Esophagus squamous epithelium (tissue), 5 donors: Measurements from ENCODE around the gene MEGF9. TPM values are rescaled to one million over a fixed set of nuclear protein-coding genes. Genes with fewer than 3 reads are reported as not detected.

Experiments
- DNase-seq: peaks from one replicate; lab custom pipeline; 2025; lab: John Stamatoyannopoulos, UW
- H3K27ac ChIP-seq, 4 donors: fragments of 200-600 bp; sonication (generic); one replicate each; pipeline ENCODE4 v1.5.1; 2016 to 2019; ENCODE audit warnings: mild to moderate bottlenecking in 1 of 4
- H3K27me3 ChIP-seq, 4 donors: fragments of 200-600 bp; sonication (generic); 1 replicate in 3 of 4; 2 replicates in 1 of 4; pipeline versions ENCODE4 v1.5.1 to v1.6.0; 2017 to 2021; ENCODE audit warnings: antibody characterized with exemption in 1 of 4
- H3K36me3 ChIP-seq, 3 donors: fragments of 200-600 bp; sonication (generic); one replicate each; pipeline ENCODE4 v1.5.1; 2016 to 2019
- H3K4me1 ChIP-seq, 3 donors: fragments of 200-600 bp; sonication (generic); one replicate each; pipeline ENCODE4 v1.5.1; 2017 to 2019
- H3K4me3 ChIP-seq, 4 donors: fragments of 200-600 bp; sonication (generic); 1 replicate in 3 of 4; 2 replicates in 1 of 4; pipeline ENCODE4 v1.5.1; 2016 to 2019; ENCODE audit warnings: mild to moderate bottlenecking in 2 of 4, moderate library complexity in 1 of 4
- H3K9me3 ChIP-seq, 3 donors: fragments of 200-600 bp; sonication (generic); one replicate each; pipeline ENCODE4 v1.5.1; 2016 to 2019
- POLR2A ChIP-seq, 4 donors: fragments of 450-650 bp; IDR thresholded peaks; one replicate each; pipeline ENCODE4 v1.6.1; 2017; ENCODE audit warnings: antibody characterized with exemption in 4 of 4, mild to moderate bottlenecking in 4 of 4, moderate library complexity in 3 of 4
- WGBS, 2 donors: methylation state at CpG; one replicate each; pipeline ENCODE4 v1.1.5; 2018; 5-methylcytosine and 5-hydroxymethylcytosine counted together
- intact Hi-C: fragments of 100-400 bp; cut with DNase I; formaldehyde crosslinking; loops from one replicate; pipeline ENCODE4 v1.15.0; 2022
- total RNA-seq, 4 donors: library from RNA; depleted of rRNA; stranded (reverse); fragments of >200 nt; gene quantifications; one replicate each; pipeline ENCODE4 v1.1.0, GENCODE V29; 2016
- TF ChIP-seq, protein P1 (sequence below), 6 experiments: fragments of 450-650 bp in 4 of 6; fragments of 200-600 bp in 2 of 6; sonication (generic) in 2 of 6; IDR thresholded peaks; one replicate each; pipeline ENCODE4 v1.5.1; 2016 to 2019; ENCODE audit warnings: antibody characterized with exemption in 6 of 6, mild to moderate bottlenecking in 4 of 6, moderate library complexity in 4 of 6
- donor health status: DM: yes; HTN: yes; CAD: no.

Gene MEGF9
- total RNA-seq, 4 donors from 2014 or later, result 16.2 to 20.8 (median 18.0) TPM

DNA sequence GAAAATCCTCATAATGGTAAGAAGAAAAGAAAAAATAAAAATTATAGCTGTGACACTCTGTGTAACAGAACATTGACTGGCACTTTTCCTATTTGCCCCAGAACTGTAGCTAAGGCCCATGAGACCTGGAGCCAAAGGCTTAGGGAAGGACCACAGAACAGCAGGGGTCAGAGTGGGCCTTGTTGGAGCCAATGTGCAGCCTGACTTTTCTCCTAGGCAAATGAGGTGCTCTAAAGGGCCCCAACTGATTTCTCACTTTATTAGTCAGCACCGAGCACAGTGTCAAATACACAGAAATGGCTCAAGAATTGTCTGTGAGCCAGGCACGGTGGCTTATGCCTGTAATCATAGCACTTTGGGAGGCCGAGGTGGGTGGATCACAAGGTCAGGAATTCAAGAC, 4.0 kb upstream of the MEGF9 start:
- Histone ChIP-seq H3K9me3 (no peaks in the 10 kb centered on the region), H3K4me1 (peaks cover 8 to 20% (median 11%) of the 10 kb centered on the region in 3 donors), H3K27me3 (no peaks in the 10 kb centered on the region), H3K27ac (no peak overlapping the region), H3K36me3 (no peaks in the 10 kb centered on the region), H3K4me3 (no peak overlapping the region)
- intact Hi-C loops, result no loop called here
- 64 to 74% methylated on average over 3 of the region's 3 CpGs for WGBS, 2 donors
- DNase-seq, result no peak
- TF ChIP-seq POLR2A (IDR thresholded peaks at IDR 0.05), result no peak
- TF ChIP-seq, protein P1, sequence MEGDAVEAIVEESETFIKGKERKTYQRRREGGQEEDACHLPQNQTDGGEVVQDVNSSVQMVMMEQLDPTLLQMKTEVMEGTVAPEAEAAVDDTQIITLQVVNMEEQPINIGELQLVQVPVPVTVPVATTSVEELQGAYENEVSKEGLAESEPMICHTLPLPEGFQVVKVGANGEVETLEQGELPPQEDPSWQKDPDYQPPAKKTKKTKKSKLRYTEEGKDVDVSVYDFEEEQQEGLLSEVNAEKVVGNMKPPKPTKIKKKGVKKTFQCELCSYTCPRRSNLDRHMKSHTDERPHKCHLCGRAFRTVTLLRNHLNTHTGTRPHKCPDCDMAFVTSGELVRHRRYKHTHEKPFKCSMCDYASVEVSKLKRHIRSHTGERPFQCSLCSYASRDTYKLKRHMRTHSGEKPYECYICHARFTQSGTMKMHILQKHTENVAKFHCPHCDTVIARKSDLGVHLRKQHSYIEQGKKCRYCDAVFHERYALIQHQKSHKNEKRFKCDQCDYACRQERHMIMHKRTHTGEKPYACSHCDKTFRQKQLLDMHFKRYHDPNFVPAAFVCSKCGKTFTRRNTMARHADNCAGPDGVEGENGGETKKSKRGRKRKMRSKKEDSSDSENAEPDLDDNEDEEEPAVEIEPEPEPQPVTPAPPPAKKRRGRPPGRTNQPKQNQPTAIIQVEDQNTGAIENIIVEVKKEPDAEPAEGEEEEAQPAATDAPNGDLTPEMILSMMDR (IDR thresholded peaks at IDR 0.05), result no peak

DNA sequence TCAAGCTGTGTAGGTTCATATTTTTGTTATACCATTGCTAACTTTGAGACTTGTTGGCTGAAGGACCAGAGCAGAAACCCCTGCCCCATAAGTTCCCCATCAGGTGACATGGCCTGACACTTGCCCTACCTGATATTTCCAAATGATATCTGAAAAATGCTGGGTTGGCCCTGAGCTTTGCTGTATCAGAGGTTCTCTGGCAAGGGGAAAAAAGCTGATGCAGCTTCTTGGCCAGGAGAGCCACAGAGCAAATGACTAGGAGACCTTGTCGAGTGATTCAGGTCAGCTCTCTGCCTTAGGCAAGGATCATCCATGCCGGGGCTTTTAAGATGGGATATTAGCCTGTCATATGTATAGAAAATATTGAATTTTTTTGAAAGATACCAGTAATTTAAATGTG, 2.9 kb upstream of the MEGF9 start:
- H3K9me3 ChIP-seq, result no peaks in the 10 kb centered on the region
- 54 to 55% methylated on average over 2 of the region's 2 CpGs for WGBS, 2 donors

DNA sequence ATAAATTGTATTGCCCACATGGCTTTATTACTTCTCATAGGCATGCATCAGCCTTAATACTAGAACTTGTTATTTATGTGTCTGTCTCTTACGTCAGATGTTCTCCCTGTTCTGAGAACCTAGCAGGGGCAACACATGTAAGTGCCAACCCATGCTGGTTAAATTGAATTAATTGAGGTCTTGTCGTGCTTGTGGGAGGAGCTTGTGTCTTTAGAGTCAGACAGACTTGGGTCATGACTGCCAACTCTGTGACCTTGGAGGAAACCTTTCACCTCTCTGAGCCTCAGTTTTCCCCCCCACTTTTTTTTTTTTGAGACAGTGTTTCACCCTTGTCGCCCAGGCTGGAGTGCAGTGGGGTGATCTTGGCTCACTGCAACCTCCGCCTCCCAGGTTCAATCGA, 2.2 kb upstream of the MEGF9 start:
- DNase-seq, result no peak
- Histone ChIP-seq H3K9me3 (no peaks in the 10 kb centered on the region), H3K27me3 (no peaks in the 10 kb centered on the region), H3K27ac (no peak overlapping the region), H3K4me1 (peaks cover 8 to 38% (median 11%) of the 10 kb centered on the region in 3 donors), H3K36me3 (no peaks in the 10 kb centered on the region), H3K4me3 (no peak overlapping the region)
- intact Hi-C loops, result no loop called here
- WGBS, 2 donors, result 67 to 74% methylated on average over 2 to 5 of the region's 5 CpGs
- TF ChIP-seq, protein P1 (IDR thresholded peaks at IDR 0.05), result no peak
- TF ChIP-seq POLR2A (IDR thresholded peaks at IDR 0.05), result no peak

More for the DNA sequence above, 2.9 kb upstream of the MEGF9 start:
- intact Hi-C loops, result no loop called here
- no peak overlapping the region for H3K4me3 ChIP-seq
- TF ChIP-seq, protein P1 (IDR thresholded peaks at IDR 0.05), result no peak
- no peak for TF ChIP-seq POLR2A (IDR thresholded peaks at IDR 0.05)
- no peak overlapping the region for H3K27ac ChIP-seq
- H3K4me1 ChIP-seq, result peaks cover 8 to 31% (median 11%) of the 10 kb centered on the region in 3 donors
- H3K36me3 ChIP-seq, result no peaks in the 10 kb centered on the region
- no peak for DNase-seq
- H3K27me3 ChIP-seq, result no peaks in the 10 kb centered on the region

DNA sequence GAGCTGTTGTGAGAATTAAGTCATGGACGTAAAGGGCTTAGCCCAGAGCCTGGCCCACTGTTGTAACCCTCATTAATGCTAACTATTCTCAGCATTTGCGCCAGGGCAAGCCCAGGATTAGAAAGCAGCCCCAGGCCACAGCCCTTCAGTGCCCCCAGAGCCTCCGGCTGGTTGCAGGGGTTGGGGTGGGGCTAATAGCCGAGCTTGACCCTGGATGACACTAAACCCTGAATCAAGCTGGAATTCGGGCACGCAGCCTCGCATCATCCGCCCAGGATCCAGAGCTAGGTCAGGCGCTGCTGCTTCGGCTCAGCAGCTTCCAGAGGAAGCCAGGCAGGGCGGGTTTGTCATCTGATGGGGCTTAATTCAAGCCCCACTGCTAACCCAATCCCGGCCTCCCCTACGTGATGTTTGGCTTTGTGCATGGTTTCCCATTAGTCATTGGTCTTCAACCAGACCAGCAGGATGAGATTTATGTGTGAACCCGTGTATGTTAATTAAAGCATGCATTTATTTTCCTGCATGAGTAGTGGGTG, 1.2 kb upstream of the MEGF9 start:
- DNase-seq, result no peak
- H3K4me3 ChIP-seq, result peak overlapping the region; percentile 66 to 95 (median 72)
- H3K36me3 ChIP-seq, result no peaks in the 10 kb centered on the region
- intact Hi-C loops, result no loop called here
- WGBS, 2 donors, result 22 to 33% methylated on average over 1 to 7 of the region's 14 CpGs
- TF ChIP-seq, protein P1 (IDR thresholded peaks at IDR 0.05), result no peak
- TF ChIP-seq POLR2A (IDR thresholded peaks at IDR 0.05), result peak in 1 of 4 donors; percentile 26
- H3K9me3 ChIP-seq, result no peaks in the 10 kb centered on the region
- peaks cover 8 to 48% (median 19%) of the 10 kb centered on the region in 3 donors for H3K4me1 ChIP-seq
- H3K27ac ChIP-seq, result peak overlapping the region; percentile 89 to 94 (median 91)
- no peaks in the 10 kb centered on the region for H3K27me3 ChIP-seq

DNA sequence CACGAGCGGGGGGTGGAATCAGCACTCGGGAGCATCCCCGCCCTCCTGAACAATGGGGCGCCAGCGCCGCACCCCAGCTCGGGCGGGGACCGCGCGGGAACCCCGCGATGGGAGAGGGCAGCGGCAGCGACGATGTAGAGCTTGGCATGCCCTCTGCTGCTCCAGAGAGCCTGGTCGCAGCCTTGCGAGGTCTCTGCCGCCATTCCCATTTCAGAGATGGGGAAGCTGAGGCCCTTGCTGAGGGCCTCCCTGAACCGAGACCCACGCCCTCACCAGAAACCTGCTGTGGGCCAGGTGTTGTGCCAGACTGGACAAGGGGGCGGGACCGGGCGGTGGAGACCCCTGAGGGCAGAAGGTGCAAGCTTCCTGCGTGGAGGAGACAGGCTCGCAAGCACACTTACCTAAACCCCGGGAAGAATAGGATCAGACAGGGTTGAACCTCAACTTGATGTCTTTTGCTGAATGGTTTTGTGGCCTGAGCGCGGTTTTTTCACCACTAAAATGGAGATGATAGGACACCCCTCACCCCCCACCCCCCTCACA, 647 bp upstream of the MEGF9 start:
- H3K4me1 ChIP-seq, result peaks cover 8 to 52% (median 20%) of the 10 kb centered on the region in 3 donors
- intact Hi-C loops, result no loop called here

More for the DNA sequence above, 647 bp upstream of the MEGF9 start:
- DNase-seq, result no peak
- 20% methylated on average over 1 of the region's 30 CpGs; no CpG with 5 or more reads in 1 of the 2 donors for WGBS, 2 donors
- Histone ChIP-seq H3K27me3 (no peaks in the 10 kb centered on the region), H3K9me3 (no peaks in the 10 kb centered on the region), H3K27ac (peak overlapping the region; percentile 89 to 94 (median 91)), H3K36me3 (no peaks in the 10 kb centered on the region), H3K4me3 (peak overlapping the region; percentile 66 to 95 (median 72))
- TF ChIP-seq, protein P1 (IDR thresholded peaks at IDR 0.05), result peak in 1 of 6 experiments; percentile 7
- no peak for TF ChIP-seq POLR2A (IDR thresholded peaks at IDR 0.05)
